ENCODE data around the gene EOMES. TPM values are rescaled to one million over a fixed set of nuclear protein-coding genes. Genes with fewer than 3 reads are reported as not detected.
A peak's percentile ranks its signal among the peaks of the same experiment; 100 is the strongest.

EOMES gene
- total and polyA plus RNA-seq, 2 of the 4 experiments (the other 2 are of a cell fraction), result not detected

GRCh38 chr3:27729748-27730611, 7.9 kb upstream of the EOMES start:
- Histone ChIP-seq H3K18ac (ENCODE audit: low read depth, low read length) (no peak overlapping the region), H3K14ac (replicated peaks; ENCODE audit: low read depth, low read length) (no peak overlapping the region), H2BK5ac (ENCODE audit: low read depth, low read length, poor library complexity, severe bottlenecking) (no peak overlapping the region), H2AFZ (replicated peaks; ENCODE audit: low read length, poor library complexity) (peak overlapping the region; percentile 47), H3K9ac (ENCODE audit: low read depth, low read length) (no peak overlapping the region), H4K8ac (ENCODE audit: low read depth in 2 of 2, low read length in 2 of 2) (no peak overlapping the region), H3K56ac (ENCODE audit: extremely low read depth, insufficient read depth, low read length) (no peak overlapping the region), H3K4me1 (ENCODE audit: control insufficient read depth, insufficient read depth, low read length) (no peaks in the 10 kb centered on the region), H3K4me3 (ENCODE audit: insufficient read depth, low read depth, low read length) (no peak overlapping the region), H3K9me1 (ENCODE audit: insufficient read depth, low read length) (no peaks in the 10 kb centered on the region), H2BK15ac (ENCODE audit: low read depth, low read length) (no peak overlapping the region), H3K4me2 (ENCODE audit: low read depth, low read length) (no peak overlapping the region; the same call in 1 of the 2 replicates), H4K5ac (ENCODE audit: low read depth, low read length) (no peak overlapping the region), H4K20me1 (ENCODE audit: insufficient read depth, low read length) (no peaks in the 10 kb centered on the region), H2AK9ac (replicated peaks; ENCODE audit: low read depth, low read length, poor library complexity) (no peak overlapping the region), H2BK20ac (ENCODE audit: low read depth, low read length) (no peak overlapping the region), H4K91ac (ENCODE audit: insufficient read depth, low read depth, low read length) (no peak overlapping the region), H3K27ac (ENCODE audit: insufficient read depth, low read length) (no peak overlapping the region), H3K27me3 (ENCODE audit: control insufficient read depth, insufficient read depth, low read length) (peaks cover 68% of the 10 kb centered on the region), H2AK5ac (ENCODE audit: low read depth, low read length) (no peak overlapping the region), H3K9me3 (ENCODE audit: control insufficient read depth, insufficient read depth, low read length) (peaks cover 3% of the 10 kb centered on the region; the same call in 1 of the 2 replicates), H3K79me1 (ENCODE audit: low read depth in 1 of 2, low read length in 2 of 2) (no peaks in the 10 kb centered on the region), H3K23ac (ENCODE audit: low read depth, low read length) (no peak overlapping the region), H3K36me3 (ENCODE audit: control insufficient read depth, insufficient read depth, low read length) (no peaks in the 10 kb centered on the region), H2BK120ac (ENCODE audit: low read depth, low read length) (no peak overlapping the region), H3K4ac (ENCODE audit: low read depth, low read length) (no peak overlapping the region)
- in situ Hi-C loops (cut with MboI; ENCODE audit: low sequenced_read_pairs) (no loop called here), dilution Hi-C loops (cut with HindIII; ENCODE audit: low sequenced_read_pairs, unreplicated experiment) (no loop called here), intact Hi-C loops (cut with micrococcal nuclease) (no loop called here)
- no peak for TF ChIP-seq RFX5 (IDR thresholded peaks at IDR 0.05; ENCODE audit: low read depth, low read length)
- TF ChIP-seq CEBPB (IDR thresholded peaks at IDR 0.05; ENCODE audit: low read depth, low read length), result peak; percentile 59; the same call in 1 of the 2 replicates
- CTCF ChIA-PET, result no interaction called here
- ATAC-seq (ENCODE audit: low read depth), result no peak
- 4% methylated on average over 8 of the region's 41 CpGs; no CpG with 5 or more reads in 1 of the 2 experiments for WGBS, 2 experiments (ENCODE audit: extremely low coverage in 2 of 2, insufficient read length in 1 of 2)
- POLR2A ChIA-PET (ENCODE audit: unreplicated experiment), result no interaction called here
- no peak for DNase-seq
- BruUV-seq (replicated peaks), result no TSS peak
